Trophoblast cell (in vitro differentiated cells and primary cell): ENCODE data around the gene CYB5R3.

Source experiments
- DNase-seq, 2 donors: peaks; one replicate each; pipeline ENCODE4 v3.0.0-alpha.2; 2016
- H2AFZ ChIP-seq: 2 replicates; pipeline ENCODE4 v1.6.1; 2013; ENCODE audit warnings: low read length, moderate library complexity, mild to moderate bottlenecking; ENCODE audit not compliant: insufficient read depth, poor library complexity
- H2AK5ac ChIP-seq: 2 replicates; pipeline ENCODE4 v1.6.1; 2013; ENCODE audit warnings: mild to moderate bottlenecking, low read length
- H2BK120ac ChIP-seq: 2 replicates; pipeline ENCODE4 v1.6.1; 2013; ENCODE audit warnings: low read length, mild to moderate bottlenecking, moderate library complexity; ENCODE audit not compliant: insufficient read depth, poor library complexity
- H2BK12ac ChIP-seq: 2 replicates; pipeline ENCODE4 v1.6.1; 2013; ENCODE audit warnings: mild to moderate bottlenecking, low read length, moderate library complexity
- H2BK5ac ChIP-seq: 2 replicates; pipeline ENCODE4 v1.6.1; 2013; ENCODE audit warnings: low read length, low read depth, moderate library complexity, mild to moderate bottlenecking; ENCODE audit not compliant: poor library complexity
- H3K14ac ChIP-seq: 2 replicates; pipeline ENCODE4 v1.6.1; 2013; ENCODE audit warnings: mild to moderate bottlenecking, low read length
- H3K18ac ChIP-seq: 2 replicates; pipeline ENCODE4 v1.6.1; 2013; ENCODE audit warnings: mild to moderate bottlenecking, low read length
- H3K23ac ChIP-seq: 2 replicates; pipeline ENCODE4 v1.6.1; 2013; ENCODE audit warnings: low read length
- H3K27ac ChIP-seq: 2 replicates; pipeline ENCODE4 v1.5.1; 2013; ENCODE audit warnings: low read depth, mild to moderate bottlenecking, inconsistent platforms, low read length, moderate library complexity
- H3K27me3 ChIP-seq: 2 replicates; pipeline ENCODE4 v1.6.1; 2013; ENCODE audit warnings: inconsistent platforms, mild to moderate bottlenecking, low read length, moderate library complexity; ENCODE audit not compliant: insufficient read depth
- H3K36me3 ChIP-seq, 2 experiments: 1 replicate in 1 of 2; 2 replicates in 1 of 2; pipeline ENCODE4 v1.6.1; 2013; ENCODE audit warnings: low read length in 2 of 2, mild to moderate bottlenecking in 2 of 2, moderate library complexity in 1 of 2; ENCODE audit not compliant: insufficient read depth in 2 of 2, control insufficient read depth in 1 of 2
- H3K4ac ChIP-seq: 2 replicates; pipeline ENCODE4 v1.6.1; 2013; ENCODE audit warnings: low read depth, mild to moderate bottlenecking, low read length, moderate library complexity
- H3K4me1 ChIP-seq, 2 experiments: 1 replicate in 1 of 2; 2 replicates in 1 of 2; pipeline ENCODE4 v1.6.1; 2013; ENCODE audit warnings: low read length in 2 of 2, mild to moderate bottlenecking in 2 of 2, moderate library complexity in 1 of 2; ENCODE audit not compliant: insufficient read depth in 2 of 2, control insufficient read depth in 1 of 2
- H3K4me2 ChIP-seq: 2 replicates; pipeline ENCODE4 v1.6.1; 2013; ENCODE audit warnings: inconsistent platforms, mild to moderate bottlenecking, low read length, moderate library complexity
- H3K4me3 ChIP-seq: 2 replicates; pipeline ENCODE4 v1.5.1; 2013; ENCODE audit warnings: mild to moderate bottlenecking, low read depth, low read length, inconsistent platforms
- H3K79me1 ChIP-seq: one replicate; pipeline ENCODE4 v1.6.1; 2013; ENCODE audit warnings: low read length
- H3K79me2 ChIP-seq: 2 replicates; pipeline ENCODE4 v1.6.1; 2013; ENCODE audit warnings: low read length, mild to moderate bottlenecking; ENCODE audit not compliant: control insufficient read depth, insufficient read depth, poor library complexity
- H3K9ac ChIP-seq: 2 replicates; pipeline ENCODE4 v1.6.1; 2013; ENCODE audit warnings: mild to moderate bottlenecking, low read length
- H3K9me3 ChIP-seq: 2 replicates; pipeline ENCODE4 v1.6.1; 2013; ENCODE audit warnings: low read depth, mild to moderate bottlenecking, control low read depth, inconsistent platforms, low read length; ENCODE audit not compliant: insufficient read depth
- H4K12ac ChIP-seq: 2 replicates; pipeline ENCODE4 v1.6.1; 2013; ENCODE audit warnings: low read depth, mild to moderate bottlenecking, low read length, moderate library complexity
- H4K8ac ChIP-seq: 2 replicates; pipeline ENCODE4 v1.6.1; 2013; ENCODE audit warnings: low read depth, mild to moderate bottlenecking, low read length, moderate library complexity
- H4K91ac ChIP-seq: one replicate; pipeline ENCODE4 v1.6.1; 2013; ENCODE audit warnings: low read depth, mild to moderate bottlenecking, low read length, moderate library complexity
- WGBS: extraction: QIAGEN DNeasy Blood & Tissue Kit; methylation state at CpG from one replicate; pipeline ENCODE4 v1.1.7; 2013; ENCODE audit warnings: missing lambda C conversion rate; ENCODE audit not compliant: insufficient read length, insufficient coverage; ENCODE audit errors: extremely low coverage; 5-methylcytosine and 5-hydroxymethylcytosine counted together

CYB5R3 gene

GRCh38 chr22:42604403-42604802, 44.8 kb downstream of the CYB5R3 start:
- Histone ChIP-seq H3K9ac (no peak overlapping the region), H4K91ac (no peak overlapping the region), H3K27ac (peak overlapping the region; percentile 9), H2BK120ac (no peak overlapping the region), H2AK5ac (no peak overlapping the region), H3K79me1 (peaks cover 3% of the 10 kb centered on the region), H3K4me1 (peaks cover 12 to 19% of the 10 kb centered on the region in 2 experiments), H4K8ac (no peak overlapping the region), H4K12ac (no peak overlapping the region), H3K18ac (no peak overlapping the region), H3K27me3 (no peaks in the 10 kb centered on the region), H3K23ac (no peak overlapping the region), H3K9me3 (no peaks in the 10 kb centered on the region), H3K36me3 (peaks cover 28 to 47% of the 10 kb centered on the region in 2 experiments), H3K4me2 (no peak overlapping the region), H3K4me3 (no peak overlapping the region), H3K4ac (peak overlapping the region; percentile 73), H2AFZ (no peak overlapping the region), H3K14ac (no peak overlapping the region), H3K79me2 (peaks cover 17% of the 10 kb centered on the region), H2BK12ac (no peak overlapping the region), H2BK5ac (no peak overlapping the region)
- DNase-seq = peak in 1 of 2 donors; percentile 15
- no CpG with 5 or more reads among the region's 3 CpGs for WGBS

- H3K27ac ChIP-seq = no peak overlapping the region
- no peak overlapping the region for H3K14ac ChIP-seq
- no peak overlapping the region for H3K4me2 ChIP-seq
- peaks cover 5 to 15% of the 10 kb centered on the region in 2 experiments for H3K4me1 ChIP-seq
- no peak overlapping the region for H3K18ac ChIP-seq
- H3K27me3 ChIP-seq = no peaks in the 10 kb centered on the region
- H3K9me3 ChIP-seq = peaks cover 3% of the 10 kb centered on the region
- H4K91ac ChIP-seq = no peak overlapping the region
- peaks cover 11% of the 10 kb centered on the region for H3K79me2 ChIP-seq
- H2BK120ac ChIP-seq = no peak overlapping the region
- no peak overlapping the region for H2AFZ ChIP-seq
- H3K9ac ChIP-seq = no peak overlapping the region
- no peak overlapping the region for H2BK12ac ChIP-seq
- H2AK5ac ChIP-seq = no peak overlapping the region
- H3K23ac ChIP-seq = no peak overlapping the region
- H3K4me3 ChIP-seq = no peak overlapping the region
- peak overlapping the region; percentile 14 for H3K4ac ChIP-seq
- H2BK5ac ChIP-seq = no peak overlapping the region
- no peak overlapping the region for H4K12ac ChIP-seq
- H3K79me1 ChIP-seq = no peaks in the 10 kb centered on the region
- DNase-seq = no peak
- peaks cover 36 to 51% of the 10 kb centered on the region in 2 experiments for H3K36me3 ChIP-seq
- no peak overlapping the region for H4K8ac ChIP-seq
- no CpG with 5 or more reads among the region's 2 CpGs for WGBS
These were observed 45.8 kb downstream of the CYB5R3 start for GRCh38 chr22:42603427-42603826.

- H3K4me2 ChIP-seq = no peak overlapping the region
- no peak overlapping the region for H4K12ac ChIP-seq
- no peak overlapping the region for H2BK5ac ChIP-seq
- no peaks in the 10 kb centered on the region for H3K79me1 ChIP-seq
- no CpG with 5 or more reads among the region's 2 CpGs for WGBS
- peaks cover 3% of the 10 kb centered on the region for H3K9me3 ChIP-seq
- no peak overlapping the region for H3K4me3 ChIP-seq
- no peak overlapping the region for H3K27ac ChIP-seq
- no peak overlapping the region for H3K9ac ChIP-seq
- peaks cover 9% of the 10 kb centered on the region for H3K79me2 ChIP-seq
- H4K8ac ChIP-seq = no peak overlapping the region
- no peak overlapping the region for H3K14ac ChIP-seq
- no peak overlapping the region for H3K4ac ChIP-seq
- H3K36me3 ChIP-seq = peaks cover 38 to 50% of the 10 kb centered on the region in 2 experiments
- no peaks in the 10 kb centered on the region for H3K27me3 ChIP-seq
- no peak overlapping the region for H4K91ac ChIP-seq
- no peak overlapping the region for H2BK120ac ChIP-seq
- H3K23ac ChIP-seq = no peak overlapping the region
- H3K18ac ChIP-seq = no peak overlapping the region
- no peak overlapping the region for H2AK5ac ChIP-seq
- H3K4me1 ChIP-seq = peaks cover 4 to 14% of the 10 kb centered on the region in 2 experiments
- H2BK12ac ChIP-seq = no peak overlapping the region
- no peak for DNase-seq
- H2AFZ ChIP-seq = no peak overlapping the region
These were observed 46.7 kb downstream of the CYB5R3 start for GRCh38 chr22:42602470-42602869.

GRCh38 chr22:42601879-42602465, 47.2 kb downstream of the CYB5R3 start:
- Histone ChIP-seq H2AK5ac (no peak overlapping the region), H3K4ac (peak overlapping the region; percentile 9), H3K36me3 (peaks cover 39 to 53% of the 10 kb centered on the region in 2 experiments), H4K8ac (no peak overlapping the region), H2BK12ac (no peak overlapping the region), H2AFZ (no peak overlapping the region), H3K4me2 (no peak overlapping the region), H3K23ac (no peak overlapping the region), H2BK120ac (no peak overlapping the region), H3K14ac (no peak overlapping the region), H3K18ac (no peak overlapping the region), H3K4me3 (no peak overlapping the region), H3K9ac (no peak overlapping the region), H2BK5ac (no peak overlapping the region), H4K91ac (no peak overlapping the region), H3K27ac (no peak overlapping the region), H3K4me1 (peaks cover 4 to 18% of the 10 kb centered on the region in 2 experiments), H3K79me2 (peaks cover 9% of the 10 kb centered on the region), H3K27me3 (no peaks in the 10 kb centered on the region), H4K12ac (no peak overlapping the region), H3K9me3 (peaks cover 3% of the 10 kb centered on the region), H3K79me1 (no peaks in the 10 kb centered on the region)
- no peak for DNase-seq
- WGBS = no CpG with 5 or more reads among the region's 6 CpGs
